ENCODE measurements around the gene FARS2.

GRCh38 chr6:5388326-5388725, 127.0 kb downstream of the FARS2 start:
- TF ChIP-seq TAF1 (IDR thresholded peaks at IDR 0.05; ENCODE audit: borderline replicate concordance, low read depth, low read length): no peak
- TF ChIP-seq CTCF (IDR thresholded peaks at IDR 0.05): no peak
- TF ChIP-seq USF1 (IDR thresholded peaks at IDR 0.05; ENCODE audit: borderline replicate concordance, low read depth): no peak
- no peak for TF ChIP-seq POLR2AphosphoS5 (IDR thresholded peaks at IDR 0.05; ENCODE audit: low read depth, low read length)
- TF ChIP-seq EZH2phosphoT487 (IDR thresholded peaks at IDR 0.05; ENCODE audit: borderline replicate concordance, low read depth): no peak
- no peak for TF ChIP-seq FOXM1 (IDR thresholded peaks at IDR 0.05; ENCODE audit: low read depth)
- no peak for TF ChIP-seq REST (IDR thresholded peaks at IDR 0.05; ENCODE audit: low read depth, low read length)
- TF ChIP-seq EP300 (IDR thresholded peaks at IDR 0.05; ENCODE audit: borderline replicate concordance in 1 of 2, low read depth in 1 of 2, low read length in 1 of 2): no peak
